AG04450 (cell line): ENCODE measurements around the gene KRT83. TPM values are rescaled to one million over a fixed set of nuclear protein-coding genes. Genes with fewer than 3 reads are reported as not detected.

Source experiments
- CTCF ChIA-PET: fragments of 300-600, 350-600 bp; formaldehyde crosslinking; extraction: SDS; loops from one replicate; lab custom pipeline; 2022; ENCODE audit warnings: antibody characterized with exemption, inconsistent platforms; lab: Charles Lee
- POLR2A ChIA-PET: fragments of 350-600 bp; formaldehyde crosslinking; extraction: SDS; loops from one replicate; lab custom pipeline; 2021; ENCODE audit warnings: antibody characterized with exemption, inconsistent platforms; lab: Yijun Ruan, JAX
- DNase-seq: peaks from one replicate; pipeline ENCODE4 v3.0.0-alpha.2; 2011; ENCODE audit warnings: low read depth, low spot score
- H3K27ac ChIP-seq: one replicate; pipeline ENCODE4 v1.5.1; 2012; ENCODE audit warnings: low read depth, low read length, control low read depth
- H3K27me3 ChIP-seq: one replicate; pipeline ENCODE4 v1.6.0; 2012; ENCODE audit warnings: low read length; ENCODE audit not compliant: control insufficient read depth, insufficient read depth
- H3K4me3 ChIP-seq: 2 replicates; pipeline ENCODE4 v1.5.1; 2011; ENCODE audit warnings: mild to moderate bottlenecking, low read depth, low read length, control low read depth
- H3K9me3 ChIP-seq: 2 replicates; pipeline ENCODE4 v1.5.1; 2012; ENCODE audit warnings: low read length; ENCODE audit not compliant: control insufficient read depth, insufficient read depth
- polyA plus RNA-seq: library from polyadenylated mRNA; depleted of rRNA; stranded (reverse); fragments of >200 nt; gene quantifications from 2 replicates; pipeline ENCODE4 v1.2.3, GENCODE V29; 2011
- TF ChIP-seq, protein P1 (sequence below): IDR thresholded peaks from 2 replicates; pipeline ENCODE4 v1.5.1; 2011; ENCODE audit warnings: low read depth, low read length, control low read depth, inconsistent platforms

Gene KRT83
- polyA plus RNA-seq, 1 experiment, result 0.04 TPM

GRCh38 chr12:52359621-52360061 is 38.4 kb upstream of the KRT83 start:
- TF ChIP-seq, protein P1, sequence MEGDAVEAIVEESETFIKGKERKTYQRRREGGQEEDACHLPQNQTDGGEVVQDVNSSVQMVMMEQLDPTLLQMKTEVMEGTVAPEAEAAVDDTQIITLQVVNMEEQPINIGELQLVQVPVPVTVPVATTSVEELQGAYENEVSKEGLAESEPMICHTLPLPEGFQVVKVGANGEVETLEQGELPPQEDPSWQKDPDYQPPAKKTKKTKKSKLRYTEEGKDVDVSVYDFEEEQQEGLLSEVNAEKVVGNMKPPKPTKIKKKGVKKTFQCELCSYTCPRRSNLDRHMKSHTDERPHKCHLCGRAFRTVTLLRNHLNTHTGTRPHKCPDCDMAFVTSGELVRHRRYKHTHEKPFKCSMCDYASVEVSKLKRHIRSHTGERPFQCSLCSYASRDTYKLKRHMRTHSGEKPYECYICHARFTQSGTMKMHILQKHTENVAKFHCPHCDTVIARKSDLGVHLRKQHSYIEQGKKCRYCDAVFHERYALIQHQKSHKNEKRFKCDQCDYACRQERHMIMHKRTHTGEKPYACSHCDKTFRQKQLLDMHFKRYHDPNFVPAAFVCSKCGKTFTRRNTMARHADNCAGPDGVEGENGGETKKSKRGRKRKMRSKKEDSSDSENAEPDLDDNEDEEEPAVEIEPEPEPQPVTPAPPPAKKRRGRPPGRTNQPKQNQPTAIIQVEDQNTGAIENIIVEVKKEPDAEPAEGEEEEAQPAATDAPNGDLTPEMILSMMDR, result no peak
- Histone ChIP-seq H3K27me3 (peaks cover 32% of the 10 kb centered on the region), H3K27ac (no peak overlapping the region), H3K9me3 (no peaks in the 10 kb centered on the region), H3K4me3 (no peak overlapping the region)
- ChIA-PET POLR2A (no interaction called here), CTCF (interaction anchor here (0.7 to 1.8 kb wide), 2 partner anchors 13 to 33 kb away, joined by 3 to 8 read pairs; no protein-coding TSS in a partner anchor)
- no peak for DNase-seq

DNA sequence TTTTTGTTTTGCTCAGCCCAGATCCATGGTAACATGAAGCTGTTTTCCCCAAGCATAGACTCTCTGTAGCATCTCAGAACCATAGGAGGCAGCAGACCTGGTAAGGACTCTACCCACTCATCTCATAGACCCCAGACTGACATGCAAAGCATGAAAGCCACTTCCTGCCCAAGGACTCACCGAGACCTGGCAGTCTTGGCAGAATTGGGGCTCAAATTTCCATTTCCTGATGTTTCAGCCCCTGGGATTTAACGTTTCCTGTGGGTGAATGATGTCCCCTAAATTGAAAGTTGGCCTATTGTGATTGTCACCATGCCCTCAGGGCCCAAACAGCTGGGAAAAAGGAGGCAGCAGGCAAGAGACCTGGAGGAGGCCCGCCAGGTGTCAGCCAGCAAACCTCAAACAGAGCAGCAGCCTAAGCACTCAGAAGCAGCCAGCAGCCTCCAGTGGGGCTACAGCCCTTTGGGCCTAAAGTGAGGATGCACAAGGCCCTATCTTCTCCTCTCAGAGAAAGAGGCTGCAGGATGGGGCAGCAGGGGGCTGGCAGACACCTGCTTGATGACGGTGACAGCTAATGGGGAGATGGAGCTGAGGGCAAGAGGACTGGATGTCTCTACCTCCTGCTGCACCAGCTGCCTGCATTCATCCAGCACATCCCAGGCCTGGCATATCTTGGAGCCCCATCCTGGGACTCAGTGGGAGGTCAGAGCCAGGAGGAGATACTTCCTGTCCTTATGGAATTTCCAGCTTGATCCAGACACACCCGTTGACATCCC is 37.6 kb upstream of the KRT83 start:
- ChIA-PET POLR2A (no interaction called here), CTCF (interaction anchor here (0.5 to 1.8 kb wide), 4 partner anchors 9 to 526 kb away, joined by 3 to 8 read pairs (median 3); no protein-coding TSS in a partner anchor)
- Histone ChIP-seq H3K27ac (no peak overlapping the region), H3K4me3 (no peak overlapping the region), H3K9me3 (no peaks in the 10 kb centered on the region), H3K27me3 (peaks cover 25% of the 10 kb centered on the region)
- DNase-seq, result no peak
- TF ChIP-seq, protein P1, result no peak

GRCh38 chr12:52356762-52357580 is 35.8 kb upstream of the KRT83 start:
- DNase-seq, result no peak

DNA sequence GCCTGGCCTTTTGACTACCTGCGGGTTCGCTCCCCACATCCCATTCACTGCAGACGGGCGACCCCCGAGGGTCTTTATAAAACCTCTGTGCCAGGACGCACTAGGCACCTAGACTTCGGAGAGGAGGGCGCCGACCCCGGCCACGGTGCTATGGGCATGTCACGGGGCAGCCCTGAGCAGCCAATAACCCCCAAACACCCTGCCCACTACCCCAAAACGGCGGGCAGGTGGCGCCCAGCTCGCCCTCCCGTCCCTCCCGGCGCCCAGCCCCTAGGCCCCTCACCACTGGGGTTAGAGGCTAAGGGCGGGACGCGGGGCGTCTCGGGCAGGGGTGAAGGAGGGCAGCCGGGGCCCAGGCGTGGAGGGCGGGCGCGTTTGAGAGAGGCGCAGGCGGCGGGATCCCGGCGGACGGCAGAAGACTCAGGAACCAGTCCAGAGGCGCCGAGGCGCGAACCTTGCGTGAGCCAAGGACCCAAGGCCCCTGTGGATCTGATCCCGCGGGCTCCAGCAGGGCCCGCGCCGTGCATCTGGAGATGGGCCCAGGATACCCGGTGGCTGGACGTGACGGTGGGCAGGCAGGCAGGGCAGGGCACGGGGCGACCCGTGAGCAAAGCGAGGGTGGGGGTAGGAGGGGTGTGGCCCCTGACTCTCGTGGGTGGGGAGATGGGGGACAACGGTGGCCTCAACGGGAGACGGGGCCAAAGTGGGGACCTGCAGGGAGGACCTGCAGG is 35.0 kb upstream of the KRT83 start:
- TF ChIP-seq, protein P1, result no peak
- CTCF ChIA-PET, result interaction anchor here (1.3 to 1.7 kb wide), 2 partner anchors 16 to 18 kb away, joined by 5 read pairs; no protein-coding TSS in a partner anchor
- no peak overlapping the region for H3K4me3 ChIP-seq
- no peak overlapping the region for H3K27ac ChIP-seq
- no peaks in the 10 kb centered on the region for H3K9me3 ChIP-seq
- peaks cover 25% of the 10 kb centered on the region for H3K27me3 ChIP-seq
- POLR2A ChIA-PET, result no interaction called here
- DNase-seq, result no peak

More at GRCh38 chr12:52356762-52357580, 35.8 kb upstream of the KRT83 start:
- CTCF ChIA-PET, result interaction anchor here (1.0 kb wide), 1 partner anchor 16 kb away, joined by 3 read pairs; no protein-coding TSS in a partner anchor
- Histone ChIP-seq H3K27me3 (peaks cover 22% of the 10 kb centered on the region), H3K4me3 (no peak overlapping the region), H3K27ac (no peak overlapping the region), H3K9me3 (no peaks in the 10 kb centered on the region)
- TF ChIP-seq, protein P1, result no peak
- POLR2A ChIA-PET, result no interaction called here
